GM12878 (cell line): ENCODE measurements around the gene MRTFA. TPM values are rescaled to one million over a fixed set of nuclear protein-coding genes. Genes with fewer than 3 reads are reported as not detected.

Experiments
- BCL11A ChIP-seq: IDR thresholded peaks from 2 replicates; pipeline ENCODE4 v1.6.1; 2011; ENCODE audit warnings: low read depth, low read length
- EP300 ChIP-seq, 2 experiments: fragments of 150-350 bp in 1 of 2; IDR thresholded peaks; 2 replicates each; pipeline ENCODE4 v1.6.1; 2011 to 2012; ENCODE audit warnings: low read depth in 2 of 2, low read length in 2 of 2, borderline replicate concordance in 1 of 2, improper control_type of control experiment in 1 of 2, inconsistent platforms in 1 of 2; ENCODE audit not compliant: control insufficient read depth in 1 of 2
- IKZF1 ChIP-seq: fragments of 450-650 bp; conservative IDR thresholded peaks from 2 replicates; pipeline ENCODE4 v1.6.1; 2017; ENCODE audit warnings: antibody characterized with exemption, mild to moderate bottlenecking
- IRF4 ChIP-seq: IDR thresholded peaks from 2 replicates; pipeline ENCODE4 v1.6.1; 2011; ENCODE audit warnings: low read depth, low read length
- KLF5 ChIP-seq: fragments of 450-650 bp; IDR thresholded peaks from 2 replicates; pipeline ENCODE4 v1.6.1; 2014; ENCODE audit warnings: mild to moderate bottlenecking; ENCODE audit not compliant: partially characterized antibody
- NFIC ChIP-seq: IDR thresholded peaks from 2 replicates; pipeline ENCODE4 v1.6.1; 2012; ENCODE audit warnings: low read depth, mild to moderate bottlenecking, inconsistent platforms, low read length, moderate library complexity
- PAX5 ChIP-seq: IDR thresholded peaks from 2 replicates; pipeline ENCODE4 v1.6.1; 2011; ENCODE audit warnings: low read depth, low read length, borderline replicate concordance
- RAD21 ChIP-seq: IDR thresholded peaks from 2 replicates; pipeline ENCODE4 v1.6.1; 2011; ENCODE audit warnings: mild to moderate bottlenecking, low read depth, low read length, moderate library complexity; ENCODE audit not compliant: insufficient read depth
- RUNX3 ChIP-seq: IDR thresholded peaks from 2 replicates; pipeline ENCODE4 v1.6.1; 2012; ENCODE audit warnings: low read length, inconsistent platforms
- SMC3 ChIP-seq: IDR thresholded peaks from 2 replicates; pipeline ENCODE4 v1.6.1; 2011; ENCODE audit warnings: low read length, improper control_type of control experiment, borderline replicate concordance
- SP1 ChIP-seq: IDR thresholded peaks from one replicate; pipeline ENCODE4 v1.6.1; 2011; ENCODE audit warnings: low read depth, low read length
- TBL1XR1 ChIP-seq: IDR thresholded peaks from 2 replicates; pipeline ENCODE4 v1.6.1; 2012; ENCODE audit warnings: low read depth, low read length, improper control_type of control experiment
- TCF12 ChIP-seq: IDR thresholded peaks from 2 replicates; pipeline ENCODE4 v1.6.1; 2011; ENCODE audit warnings: low read depth, mild to moderate bottlenecking, low read length
- polyA plus RNA-seq, 11 experiments: library from polyadenylated mRNA; depleted of rRNA in 4 of 11; unstranded in 6 of 11; stranded (reverse) in 5 of 11; fragments of >200 nt; fragmentation: Nextera tagmentation in 4 of 11; fragmentation: Illumina TruSeq in 1 of 11; extraction: Ambion mirVana in 4 of 11; extraction: Trizol in 1 of 11; gene quantifications; 1 replicate in 1 of 11; 2 replicates in 10 of 11; pipeline versions ENCODE4 v1.2.1 to v1.2.3, GENCODE V29; 2011 to 2016; ENCODE audit warnings: inconsistent platforms in 2 of 11, missing spikeins in 2 of 11, low read depth in 1 of 11
- total RNA-seq, 4 experiments: library from RNA; depleted of rRNA in 3 of 4; stranded (reverse); fragments of >200 nt in 3 of 4; fragmentation: Illumina TruSeq in 1 of 4; extraction: Trizol in 1 of 4; gene quantifications; 2 replicates each; pipeline versions ENCODE4 v1.2.1 to v1.2.3, GENCODE V29; 2013 to 2021
- TF ChIP-seq, protein P1 (sequence below): fragments of 450-650 bp; IDR thresholded peaks from 2 replicates; pipeline ENCODE4 v1.6.1; 2017; ENCODE audit warnings: low read depth, mild to moderate bottlenecking, moderate library complexity
- TF ChIP-seq, protein P2 (sequence below): IDR thresholded peaks from 2 replicates; pipeline ENCODE4 v1.6.1; 2012; ENCODE audit warnings: low read length, inconsistent platforms
- TF ChIP-seq, protein P3 (sequence below): IDR thresholded peaks from 2 replicates; pipeline ENCODE4 v1.6.1; 2012; ENCODE audit warnings: improper control_type of control experiment, low read depth, low read length; ENCODE audit not compliant: insufficient replicate concordance

MRTFA gene
- total and polyA plus RNA-seq, 10 of the 15 experiments (the other 5 are each of a cell fraction or from before 2014, with no cell fraction given): 2.0 to 63.9 (median 17.9) TPM

DNA sequence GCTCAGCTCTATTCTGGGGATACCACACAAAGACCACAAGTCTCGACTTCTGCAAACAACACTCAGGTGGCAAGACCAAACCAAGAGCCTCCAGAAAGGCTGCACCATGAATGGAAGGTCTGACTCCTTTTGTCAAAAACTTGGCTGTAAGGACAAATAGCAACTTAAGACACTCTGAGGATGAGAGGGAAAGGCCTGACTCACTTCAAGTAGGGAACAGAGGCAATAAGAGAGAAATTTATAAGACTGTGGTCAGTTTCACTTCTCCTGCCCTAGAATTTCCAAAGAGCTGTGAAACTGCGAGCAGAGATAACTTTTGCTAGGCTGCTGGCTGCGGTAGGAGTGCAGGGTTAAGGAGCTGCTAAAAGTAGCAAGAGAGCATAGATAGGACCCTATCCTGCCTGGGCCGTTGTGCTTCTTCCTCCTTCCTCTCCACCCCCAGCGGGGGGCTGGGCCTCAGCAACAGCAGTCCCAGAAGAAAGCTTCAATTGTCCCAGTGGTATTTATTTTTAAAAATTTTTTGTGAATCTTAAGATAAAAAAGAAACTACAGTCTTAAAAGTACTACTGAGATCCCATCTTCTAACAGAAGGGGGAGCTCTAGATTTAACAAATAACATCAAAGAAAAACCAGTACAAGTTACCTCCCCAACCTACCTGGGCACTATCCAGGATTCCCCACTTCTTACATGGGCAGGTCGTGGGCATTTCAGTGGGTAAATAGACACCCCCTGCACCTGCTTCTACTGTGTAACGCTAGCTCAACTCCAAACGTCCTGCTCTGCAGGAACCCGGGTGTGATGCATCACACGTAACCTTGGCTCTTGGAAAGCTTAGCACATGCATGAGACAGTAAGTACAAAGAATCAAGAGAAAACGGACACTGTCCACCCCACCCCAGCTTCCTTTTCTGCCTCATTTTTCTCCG is 199.8 kb downstream of the MRTFA start (continued):
- TF ChIP-seq, protein P1, sequence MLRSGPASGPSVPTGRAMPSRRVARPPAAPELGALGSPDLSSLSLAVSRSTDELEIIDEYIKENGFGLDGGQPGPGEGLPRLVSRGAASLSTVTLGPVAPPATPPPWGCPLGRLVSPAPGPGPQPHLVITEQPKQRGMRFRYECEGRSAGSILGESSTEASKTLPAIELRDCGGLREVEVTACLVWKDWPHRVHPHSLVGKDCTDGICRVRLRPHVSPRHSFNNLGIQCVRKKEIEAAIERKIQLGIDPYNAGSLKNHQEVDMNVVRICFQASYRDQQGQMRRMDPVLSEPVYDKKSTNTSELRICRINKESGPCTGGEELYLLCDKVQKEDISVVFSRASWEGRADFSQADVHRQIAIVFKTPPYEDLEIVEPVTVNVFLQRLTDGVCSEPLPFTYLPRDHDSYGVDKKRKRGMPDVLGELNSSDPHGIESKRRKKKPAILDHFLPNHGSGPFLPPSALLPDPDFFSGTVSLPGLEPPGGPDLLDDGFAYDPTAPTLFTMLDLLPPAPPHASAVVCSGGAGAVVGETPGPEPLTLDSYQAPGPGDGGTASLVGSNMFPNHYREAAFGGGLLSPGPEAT: peak; percentile 76
- peak; percentile 47 for TF ChIP-seq SMC3
- TF ChIP-seq PAX5: peak; percentile 14; the same call in 1 of the 2 replicates
- peak; percentile 6 for TF ChIP-seq SP1
- peak; percentile 86 for TF ChIP-seq NFIC
- TF ChIP-seq IRF4: peak; percentile 68
- TF ChIP-seq, protein P2, sequence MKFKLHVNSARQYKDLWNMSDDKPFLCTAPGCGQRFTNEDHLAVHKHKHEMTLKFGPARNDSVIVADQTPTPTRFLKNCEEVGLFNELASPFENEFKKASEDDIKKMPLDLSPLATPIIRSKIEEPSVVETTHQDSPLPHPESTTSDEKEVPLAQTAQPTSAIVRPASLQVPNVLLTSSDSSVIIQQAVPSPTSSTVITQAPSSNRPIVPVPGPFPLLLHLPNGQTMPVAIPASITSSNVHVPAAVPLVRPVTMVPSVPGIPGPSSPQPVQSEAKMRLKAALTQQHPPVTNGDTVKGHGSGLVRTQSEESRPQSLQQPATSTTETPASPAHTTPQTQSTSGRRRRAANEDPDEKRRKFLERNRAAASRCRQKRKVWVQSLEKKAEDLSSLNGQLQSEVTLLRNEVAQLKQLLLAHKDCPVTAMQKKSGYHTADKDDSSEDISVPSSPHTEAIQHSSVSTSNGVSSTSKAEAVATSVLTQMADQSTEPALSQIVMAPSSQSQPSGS: peak; percentile 30; the same call in 1 of the 2 replicates
- no peak for TF ChIP-seq KLF5
- peak; percentile 88 for TF ChIP-seq IKZF1
- peak; percentile 96 for TF ChIP-seq RUNX3
- TF ChIP-seq TCF12: no peak
- peak; percentile 59; the same call in 1 of the 2 replicates for TF ChIP-seq BCL11A
- peak; percentile 61 for TF ChIP-seq RAD21
- TF ChIP-seq EP300 (IDR thresholded peaks at IDR 0.05; ENCODE audit: borderline replicate concordance in 1 of 2, control insufficient read depth in 1 of 2, low read depth in 2 of 2, low read length in 2 of 2): peak in 1 of 2 experiments; percentile 51; a peak in 3 of 4 replicates
- TF ChIP-seq, protein P3, sequence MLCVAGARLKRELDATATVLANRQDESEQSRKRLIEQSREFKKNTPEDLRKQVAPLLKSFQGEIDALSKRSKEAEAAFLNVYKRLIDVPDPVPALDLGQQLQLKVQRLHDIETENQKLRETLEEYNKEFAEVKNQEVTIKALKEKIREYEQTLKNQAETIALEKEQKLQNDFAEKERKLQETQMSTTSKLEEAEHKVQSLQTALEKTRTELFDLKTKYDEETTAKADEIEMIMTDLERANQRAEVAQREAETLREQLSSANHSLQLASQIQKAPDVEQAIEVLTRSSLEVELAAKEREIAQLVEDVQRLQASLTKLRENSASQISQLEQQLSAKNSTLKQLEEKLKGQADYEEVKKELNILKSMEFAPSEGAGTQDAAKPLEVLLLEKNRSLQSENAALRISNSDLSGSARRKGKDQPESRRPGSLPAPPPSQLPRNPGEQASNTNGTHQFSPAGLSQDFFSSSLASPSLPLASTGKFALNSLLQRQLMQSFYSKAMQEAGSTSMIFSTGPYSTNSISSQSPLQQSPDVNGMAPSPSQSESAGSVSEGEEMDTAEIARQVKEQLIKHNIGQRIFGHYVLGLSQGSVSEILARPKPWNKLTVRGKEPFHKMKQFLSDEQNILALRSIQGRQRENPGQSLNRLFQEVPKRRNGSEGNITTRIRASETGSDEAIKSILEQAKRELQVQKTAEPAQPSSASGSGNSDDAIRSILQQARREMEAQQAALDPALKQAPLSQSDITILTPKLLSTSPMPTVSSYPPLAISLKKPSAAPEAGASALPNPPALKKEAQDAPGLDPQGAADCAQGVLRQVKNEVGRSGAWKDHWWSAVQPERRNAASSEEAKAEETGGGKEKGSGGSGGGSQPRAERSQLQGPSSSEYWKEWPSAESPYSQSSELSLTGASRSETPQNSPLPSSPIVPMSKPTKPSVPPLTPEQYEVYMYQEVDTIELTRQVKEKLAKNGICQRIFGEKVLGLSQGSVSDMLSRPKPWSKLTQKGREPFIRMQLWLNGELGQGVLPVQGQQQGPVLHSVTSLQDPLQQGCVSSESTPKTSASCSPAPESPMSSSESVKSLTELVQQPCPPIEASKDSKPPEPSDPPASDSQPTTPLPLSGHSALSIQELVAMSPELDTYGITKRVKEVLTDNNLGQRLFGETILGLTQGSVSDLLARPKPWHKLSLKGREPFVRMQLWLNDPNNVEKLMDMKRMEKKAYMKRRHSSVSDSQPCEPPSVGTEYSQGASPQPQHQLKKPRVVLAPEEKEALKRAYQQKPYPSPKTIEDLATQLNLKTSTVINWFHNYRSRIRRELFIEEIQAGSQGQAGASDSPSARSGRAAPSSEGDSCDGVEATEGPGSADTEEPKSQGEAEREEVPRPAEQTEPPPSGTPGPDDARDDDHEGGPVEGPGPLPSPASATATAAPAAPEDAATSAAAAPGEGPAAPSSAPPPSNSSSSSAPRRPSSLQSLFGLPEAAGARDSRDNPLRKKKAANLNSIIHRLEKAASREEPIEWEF: peak; percentile 34
- TF ChIP-seq TBL1XR1: peak; percentile 62
- TF ChIP-seq, all 136 proteins: peak for 37
